Fibroblast of skin of right biceps (primary cell): Measurements from ENCODE around the gene SH3GLB2.
"Not testable (repeated sequence)": the region's sequence is repeated elsewhere in the genome, so short reads cannot be mapped to it uniquely, and the experiment has no call there.

Source experiments
- DNase-seq: peaks from one replicate; pipeline ENCODE4 v3.0.0-alpha.2; 2013

The SH3GLB2 gene

DNA sequence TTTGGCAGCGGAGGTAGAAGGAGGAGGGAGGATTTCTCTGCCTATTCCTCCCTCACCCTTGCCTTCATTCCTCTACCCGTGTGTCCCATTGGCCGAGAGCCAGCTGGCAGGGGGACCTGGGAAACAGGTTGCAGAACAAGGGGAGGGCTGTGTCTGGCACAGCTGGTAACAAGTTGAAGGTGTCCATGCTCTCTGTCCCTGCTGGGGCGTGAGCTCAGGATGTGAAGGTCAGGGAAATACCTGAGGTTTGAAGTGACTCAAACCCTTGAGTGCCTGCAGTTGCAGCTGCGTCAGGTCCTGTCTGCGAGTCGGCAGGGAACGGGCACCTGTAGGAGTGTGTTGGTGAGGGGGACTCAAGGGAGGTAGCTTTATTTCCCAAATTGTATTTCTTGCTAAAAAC lies 24.5 kb upstream of the SH3GLB2 start:
- DNase-seq = no peak

DNA sequence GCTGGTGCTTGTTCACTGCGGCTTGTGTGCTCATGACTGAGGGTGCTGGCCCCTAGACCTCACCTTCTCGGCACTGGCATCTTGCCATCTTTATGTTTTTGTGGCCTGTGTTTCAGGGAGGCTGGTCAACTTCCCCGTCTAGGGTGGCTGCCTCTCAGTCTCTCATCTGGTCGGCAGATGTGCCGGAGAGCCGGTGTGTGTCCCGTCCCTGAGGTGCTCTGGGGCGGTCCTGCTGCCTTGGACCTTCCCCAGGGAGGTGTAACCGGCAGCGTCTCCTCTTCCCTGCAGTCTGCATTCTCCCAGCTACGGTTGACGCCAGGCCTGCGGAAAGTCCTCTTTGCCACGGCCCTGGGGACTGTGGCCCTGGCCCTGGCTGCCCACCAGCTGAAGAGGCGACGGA lies 13.9 kb upstream of the SH3GLB2 start:
- DNase-seq = no peak

DNA sequence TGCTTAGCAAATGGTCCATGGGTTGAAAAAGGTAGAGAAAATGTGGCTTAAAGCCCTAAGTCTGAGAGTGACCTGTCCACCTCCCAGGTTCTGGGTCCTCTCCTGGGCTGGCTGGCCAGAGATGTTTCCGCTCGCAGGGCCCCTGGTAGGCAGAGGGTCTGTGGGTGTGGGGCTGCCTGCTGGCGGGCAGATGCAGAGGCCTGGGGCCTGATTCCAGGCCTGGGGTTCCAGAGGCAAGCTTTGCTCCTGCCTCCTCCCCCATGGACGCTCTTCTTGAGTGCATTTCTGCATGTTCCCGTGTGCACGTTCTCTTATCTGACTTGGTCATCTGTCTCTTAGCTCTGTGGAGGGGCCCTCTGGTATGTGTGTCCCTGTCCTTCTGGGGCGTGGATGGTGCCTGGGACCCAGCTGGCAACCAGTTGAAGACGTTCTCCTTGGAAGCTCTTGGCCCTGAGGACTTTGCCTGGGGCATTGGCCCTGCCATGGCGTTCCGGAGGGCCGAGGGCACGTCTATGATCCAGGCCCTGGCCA lies 12.0 kb upstream of the SH3GLB2 start:
- no peak for DNase-seq

DNA sequence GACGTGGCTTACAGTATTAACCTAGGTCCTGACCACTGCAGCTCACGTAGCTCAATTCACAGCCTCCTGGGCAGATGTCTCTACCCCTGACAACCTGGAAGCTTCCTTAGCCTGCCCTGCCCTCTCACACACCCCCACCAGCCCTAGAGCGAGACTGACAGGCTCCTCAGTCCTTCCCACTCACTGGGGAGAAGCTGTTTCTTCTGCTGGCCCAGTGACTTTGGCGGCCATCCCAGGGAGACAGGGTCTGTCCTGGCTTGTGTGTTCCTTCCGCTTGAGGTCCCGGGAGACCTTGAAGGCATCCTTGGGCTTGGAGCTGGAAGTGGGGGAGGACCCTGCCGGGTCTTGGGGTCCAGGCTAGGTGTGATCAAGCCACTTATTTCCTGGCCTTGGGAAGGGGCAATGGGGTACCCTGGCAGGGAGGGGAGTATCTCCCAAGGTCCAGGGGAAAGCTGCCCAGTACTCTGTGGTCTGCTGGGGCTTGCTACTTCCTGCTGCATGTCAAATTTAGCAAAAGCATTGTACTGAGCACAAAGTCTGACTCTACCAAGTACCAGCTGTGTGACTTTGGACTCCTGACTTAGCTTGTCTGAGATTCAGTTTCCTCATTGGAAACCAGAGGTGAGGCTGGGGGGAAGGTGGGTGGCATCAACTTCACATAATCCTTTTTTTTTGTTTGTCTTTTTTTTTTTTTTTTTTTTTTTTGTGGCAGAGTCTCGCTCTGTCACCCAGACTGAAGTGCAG lies 10.2 kb upstream of the SH3GLB2 start:
- DNase-seq = no peak

DNA sequence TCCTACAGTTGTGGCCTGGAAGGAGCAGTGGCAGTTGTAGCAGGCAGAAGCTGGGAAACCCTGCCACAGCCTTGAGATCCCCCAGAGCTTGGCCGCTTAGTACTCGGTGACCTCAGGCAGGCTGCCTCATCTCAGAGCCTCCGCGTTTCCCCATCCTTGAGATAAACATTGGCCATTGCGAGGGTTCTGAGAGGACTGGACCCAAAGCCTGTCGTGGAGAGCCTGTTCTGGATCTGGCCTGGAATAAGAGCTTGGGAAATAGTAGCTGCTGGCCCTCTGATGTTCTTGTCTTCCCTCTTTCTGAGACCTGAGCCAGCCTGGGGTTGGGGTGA lies 9.6 kb upstream of the SH3GLB2 start:
- no peak for DNase-seq

DNA sequence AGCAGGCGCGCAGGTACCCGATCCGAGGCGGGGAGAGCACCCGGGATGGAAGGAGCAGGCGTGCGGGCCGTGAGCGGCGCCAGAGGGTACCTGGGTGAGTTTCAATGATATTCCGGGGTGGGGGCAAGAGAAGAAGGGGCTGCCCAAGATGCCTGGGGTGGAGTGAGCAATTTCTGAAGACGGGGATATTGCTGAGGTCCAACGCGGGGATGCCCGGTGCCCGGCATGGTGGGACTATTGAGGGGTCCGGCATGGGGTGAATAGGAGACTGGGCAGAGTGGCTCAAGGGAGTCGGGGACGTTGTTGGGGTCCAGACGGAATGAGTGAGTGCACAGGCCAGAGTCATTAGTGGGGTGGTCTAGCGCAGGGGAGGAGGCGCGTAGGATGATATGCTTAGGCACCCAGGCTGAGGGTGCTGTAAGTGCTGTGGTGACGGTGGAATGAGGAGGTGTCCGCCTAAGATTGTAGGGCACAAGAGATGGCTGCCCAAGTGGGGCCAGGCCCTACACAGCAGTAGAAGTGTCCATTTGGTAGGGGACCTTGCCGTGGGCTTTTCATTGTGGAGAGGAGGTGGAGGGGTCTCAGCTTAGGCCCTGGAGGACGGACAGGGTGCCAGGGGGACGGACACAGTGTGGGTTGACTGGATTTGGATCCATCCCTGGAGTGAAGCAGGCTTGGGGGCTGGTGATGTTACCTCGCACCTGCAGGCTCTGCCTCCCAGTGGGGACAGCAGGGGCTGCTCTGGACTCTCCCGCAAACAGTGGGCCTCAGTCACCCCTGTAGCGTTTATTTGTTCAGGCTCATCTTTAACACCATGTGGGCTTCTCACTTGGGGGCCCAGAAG lies 9.0 kb upstream of the SH3GLB2 start:
- DNase-seq = no peak

DNA sequence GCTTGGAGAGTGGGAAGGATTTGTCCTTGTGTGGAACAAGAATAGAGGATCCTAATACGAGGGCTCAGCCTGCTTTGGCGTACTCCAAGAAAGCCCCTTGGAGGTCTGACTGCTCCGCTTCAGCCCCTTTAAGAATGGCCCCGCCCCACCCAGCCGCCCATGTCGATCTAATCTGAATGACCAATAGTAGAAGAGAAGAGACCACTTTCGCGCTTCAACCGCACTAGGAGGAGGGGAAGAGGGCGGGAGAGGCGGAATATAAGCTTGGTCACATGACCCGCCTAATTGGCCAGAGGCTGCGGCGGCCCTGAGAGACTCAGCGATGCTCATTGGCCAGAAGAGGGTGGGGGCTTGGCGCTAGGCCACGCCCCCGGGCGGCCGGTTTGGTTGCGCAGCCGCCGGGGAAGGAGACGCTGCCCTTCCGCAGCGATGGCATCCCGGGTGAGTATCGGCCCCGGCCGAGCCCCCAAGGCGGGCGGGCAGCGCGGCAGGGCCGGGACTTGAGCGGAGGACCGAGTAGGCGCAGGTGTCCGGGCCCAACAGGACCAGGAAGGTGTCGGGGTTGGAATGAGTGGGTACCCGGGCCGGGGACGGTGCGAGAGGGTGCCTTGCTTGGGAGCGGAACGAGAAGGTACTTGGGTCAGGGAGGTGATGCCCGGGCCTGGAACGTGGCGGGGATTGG lies 8.3 kb upstream of the SH3GLB2 start, which contains the start of gene MIGA2:
TSS of gene MIGA2 (plus strand) at position 386 of the 682 bp plus-strand sequence. CDS start 3,969 bp downstream, outside the sequence.
- peak; percentile 99 for DNase-seq

DNA sequence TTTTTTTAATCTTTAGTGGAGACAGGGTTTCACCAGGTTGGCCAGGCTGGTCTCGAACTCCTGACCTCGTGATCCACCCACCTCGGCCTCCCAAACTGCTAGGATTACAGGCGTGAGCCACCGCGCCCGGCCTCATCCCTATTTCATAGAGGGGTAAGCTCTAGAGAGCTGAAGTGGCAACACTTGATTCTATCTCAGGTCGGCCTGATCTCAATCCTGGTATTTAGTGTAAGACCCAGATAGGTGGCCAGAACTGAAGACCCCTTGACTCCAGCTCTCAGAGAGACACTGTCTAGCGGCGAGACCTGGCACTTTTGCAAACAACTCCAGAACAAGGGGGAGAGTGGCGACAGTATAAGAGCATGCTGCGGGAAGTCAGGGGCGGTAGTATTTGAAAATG lies 7.7 kb upstream of the SH3GLB2 start:
- not testable (repeated sequence) for DNase-seq

DNA sequence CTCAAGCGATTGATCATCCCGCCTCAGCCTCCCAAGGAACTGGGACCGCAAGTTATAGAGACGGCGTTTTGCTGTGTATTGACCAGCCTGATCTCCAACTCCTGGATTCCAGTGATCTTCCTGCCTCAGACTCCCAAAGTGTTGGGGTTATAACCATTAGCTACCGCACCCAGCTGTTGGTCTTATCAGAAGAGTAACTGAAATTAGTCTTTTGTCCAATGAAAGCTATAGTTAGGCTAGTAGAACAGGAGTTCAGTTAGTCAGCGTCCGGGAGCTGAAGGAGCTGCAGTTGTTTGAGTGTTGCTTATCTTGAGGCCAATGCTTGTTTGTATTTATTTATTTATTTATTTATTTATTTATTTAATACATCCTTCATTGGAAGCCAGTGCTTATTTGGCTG lies 5.1 kb upstream of the SH3GLB2 start:
- DNase-seq = no peak

DNA sequence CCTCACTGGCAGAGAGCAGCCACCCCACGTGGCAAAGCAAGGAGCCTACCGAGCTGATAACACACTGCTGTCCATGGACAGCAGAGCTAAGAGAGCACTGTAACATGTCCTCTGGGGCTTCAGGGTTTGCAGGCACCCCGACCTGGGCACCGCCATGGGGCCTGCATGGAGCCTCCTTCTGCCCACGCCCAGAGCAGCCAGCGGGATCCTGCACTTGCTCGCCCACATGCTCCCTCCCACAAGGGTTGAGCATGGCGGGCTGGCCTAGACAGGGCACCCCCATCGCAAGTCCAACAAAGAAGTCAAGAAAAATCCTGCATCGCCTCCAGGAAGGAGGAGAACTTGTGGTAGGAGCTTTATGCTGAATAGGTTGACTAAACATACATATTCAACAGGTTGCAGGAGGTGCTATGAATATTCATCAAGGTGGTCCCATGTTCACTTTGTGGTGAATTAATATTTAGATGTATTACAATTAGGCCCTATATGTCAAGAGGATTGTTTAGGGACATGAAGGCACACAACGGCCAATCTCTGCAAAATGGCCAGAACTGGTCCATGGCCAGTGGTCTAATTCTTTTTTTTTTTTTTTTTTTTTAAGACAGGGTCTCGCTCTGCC lies 4.5 kb upstream of the SH3GLB2 start:
- no peak for DNase-seq

DNA sequence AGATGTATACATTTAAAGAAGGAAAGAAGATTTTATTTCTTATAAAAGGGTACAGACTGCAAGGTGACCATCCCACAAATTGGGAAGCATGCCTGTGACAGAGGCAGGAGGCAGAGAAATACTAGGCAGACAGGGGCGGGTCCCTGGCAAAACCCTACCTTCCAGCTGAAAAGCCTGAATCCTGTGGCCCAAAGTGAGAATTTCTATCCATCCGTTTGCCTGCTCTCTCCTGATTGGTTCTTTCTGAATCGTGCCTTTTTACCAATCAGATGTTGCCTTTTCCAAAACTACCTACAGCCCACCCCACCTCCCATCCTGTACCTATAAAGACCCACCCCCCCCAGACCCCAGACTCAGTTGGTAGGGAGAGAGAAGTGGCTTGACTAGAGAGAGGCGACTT lies 3.4 kb upstream of the SH3GLB2 start:
- no peak for DNase-seq

DNA sequence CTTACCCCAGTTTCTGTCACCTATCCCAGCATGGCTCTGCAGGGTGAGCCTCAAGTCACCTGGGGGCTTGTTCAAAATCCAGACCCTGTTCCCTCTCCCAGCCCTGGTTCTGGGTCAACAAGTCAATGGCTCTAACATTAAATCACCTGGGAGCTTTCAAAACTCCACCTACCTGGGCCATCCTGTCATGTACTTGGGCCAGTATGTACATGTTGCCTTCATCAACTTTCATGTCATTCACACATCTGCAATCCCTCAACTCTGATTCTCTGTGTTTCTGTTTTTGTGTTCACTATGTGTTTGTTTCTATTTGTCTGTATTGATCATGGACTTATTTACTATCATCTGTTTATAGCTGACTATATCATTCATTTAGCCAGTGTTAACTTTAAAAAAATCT lies 2.1 kb upstream of the SH3GLB2 start:
- no peak for DNase-seq

DNA sequence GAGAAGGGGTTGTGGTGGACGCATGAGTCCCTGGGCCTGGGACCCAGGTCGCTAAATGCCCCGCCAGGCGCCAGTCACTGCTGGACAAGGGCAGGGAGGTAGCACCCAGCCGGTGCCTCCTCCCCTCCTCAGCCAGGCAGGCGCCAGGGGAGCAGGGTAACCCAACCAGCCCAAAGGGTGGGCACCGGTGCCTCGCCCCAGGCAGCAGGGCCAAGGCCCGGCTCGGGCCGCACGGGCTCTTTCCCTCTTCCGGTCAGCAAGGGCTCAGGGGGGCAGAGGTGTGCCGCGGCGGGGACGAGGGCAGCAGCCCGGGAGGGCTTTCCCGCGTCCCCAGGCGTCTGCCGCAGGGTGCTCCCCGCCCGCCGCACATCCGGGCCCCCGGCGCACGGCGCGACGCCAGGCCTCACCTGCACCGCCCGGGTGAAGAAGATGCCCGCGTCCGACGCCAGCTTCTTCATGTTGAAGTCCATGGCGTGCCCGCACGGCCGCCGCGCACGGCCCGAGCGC lies 393 bp downstream of the SH3GLB2 start:
- no peak for DNase-seq

DNA sequence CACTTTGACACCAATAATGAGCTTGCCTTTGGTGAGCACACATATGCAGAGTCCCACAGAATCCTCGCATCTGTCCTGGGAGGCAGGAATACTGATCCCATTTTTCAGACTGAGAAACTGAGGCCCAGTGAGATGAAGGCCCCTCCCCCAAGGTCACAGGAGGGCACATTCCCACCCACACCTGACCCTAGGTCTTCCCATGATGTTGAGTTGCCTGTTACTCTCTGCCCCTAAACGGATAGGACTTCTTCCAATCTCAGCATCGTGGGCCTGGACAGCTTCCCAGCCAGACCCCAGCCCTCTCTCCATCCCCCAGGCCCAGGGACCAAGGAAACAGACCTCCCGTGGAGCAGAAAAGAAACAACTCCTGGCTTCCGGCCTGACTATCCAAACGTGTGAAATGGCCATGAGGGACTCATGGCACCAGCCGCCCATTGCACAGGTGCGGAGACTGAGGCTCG lies 877 bp downstream of the SH3GLB2 start:
- no peak for DNase-seq

DNA sequence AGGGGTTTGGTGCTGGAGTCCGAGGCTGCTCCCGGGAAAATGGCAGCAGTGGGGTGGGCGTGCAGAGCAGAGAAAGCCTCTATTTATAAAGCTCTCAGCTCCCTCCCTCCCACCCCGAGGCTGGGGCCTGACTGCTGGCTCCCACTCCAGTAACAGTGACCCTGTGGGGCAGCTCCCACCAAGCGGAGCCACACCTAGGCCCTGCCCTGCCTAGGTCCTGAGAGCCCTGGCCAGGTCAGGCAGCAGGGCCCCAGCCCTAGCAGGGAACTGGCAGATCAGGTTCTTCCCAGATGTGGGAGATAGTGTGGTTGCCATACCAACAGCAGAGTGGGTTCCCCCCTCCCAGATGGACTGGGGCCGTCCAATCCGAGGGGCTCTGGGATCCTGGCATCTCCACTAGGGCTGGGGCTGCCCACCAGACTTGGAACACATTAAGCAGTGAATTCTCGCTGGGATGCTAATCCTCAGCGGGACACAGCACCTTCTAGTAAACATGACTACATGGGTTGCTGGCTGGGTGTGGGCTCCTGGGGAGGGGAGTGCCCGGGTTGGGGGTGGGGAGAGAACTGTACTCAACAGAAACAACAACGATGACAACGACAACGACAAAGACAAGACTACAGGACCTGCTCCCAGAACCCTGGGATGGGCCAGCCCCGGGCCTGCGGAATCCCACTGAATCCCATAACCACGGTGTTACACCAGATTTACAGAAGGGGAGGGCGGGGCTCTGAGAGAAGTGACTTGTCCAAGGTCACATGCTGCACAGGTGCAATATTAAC lies 1.5 kb downstream of the SH3GLB2 start:
- no peak for DNase-seq

DNA sequence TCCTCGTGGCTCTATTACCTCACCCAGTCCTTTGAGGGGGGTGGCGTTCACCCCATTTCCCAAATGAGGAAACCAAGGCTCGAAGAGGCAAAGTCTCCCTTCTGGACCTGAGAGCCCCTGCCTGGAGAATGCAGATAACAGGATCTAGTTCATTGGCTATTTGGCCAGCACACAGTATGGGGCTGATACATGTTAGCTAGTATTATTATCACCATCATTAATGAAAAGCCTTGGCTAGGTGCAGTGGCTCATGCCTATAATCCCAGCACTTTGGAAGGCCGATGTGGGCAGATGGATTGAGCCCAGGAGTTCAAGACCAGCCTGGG lies 4.3 kb downstream of the SH3GLB2 start:
- no peak for DNase-seq

DNA sequence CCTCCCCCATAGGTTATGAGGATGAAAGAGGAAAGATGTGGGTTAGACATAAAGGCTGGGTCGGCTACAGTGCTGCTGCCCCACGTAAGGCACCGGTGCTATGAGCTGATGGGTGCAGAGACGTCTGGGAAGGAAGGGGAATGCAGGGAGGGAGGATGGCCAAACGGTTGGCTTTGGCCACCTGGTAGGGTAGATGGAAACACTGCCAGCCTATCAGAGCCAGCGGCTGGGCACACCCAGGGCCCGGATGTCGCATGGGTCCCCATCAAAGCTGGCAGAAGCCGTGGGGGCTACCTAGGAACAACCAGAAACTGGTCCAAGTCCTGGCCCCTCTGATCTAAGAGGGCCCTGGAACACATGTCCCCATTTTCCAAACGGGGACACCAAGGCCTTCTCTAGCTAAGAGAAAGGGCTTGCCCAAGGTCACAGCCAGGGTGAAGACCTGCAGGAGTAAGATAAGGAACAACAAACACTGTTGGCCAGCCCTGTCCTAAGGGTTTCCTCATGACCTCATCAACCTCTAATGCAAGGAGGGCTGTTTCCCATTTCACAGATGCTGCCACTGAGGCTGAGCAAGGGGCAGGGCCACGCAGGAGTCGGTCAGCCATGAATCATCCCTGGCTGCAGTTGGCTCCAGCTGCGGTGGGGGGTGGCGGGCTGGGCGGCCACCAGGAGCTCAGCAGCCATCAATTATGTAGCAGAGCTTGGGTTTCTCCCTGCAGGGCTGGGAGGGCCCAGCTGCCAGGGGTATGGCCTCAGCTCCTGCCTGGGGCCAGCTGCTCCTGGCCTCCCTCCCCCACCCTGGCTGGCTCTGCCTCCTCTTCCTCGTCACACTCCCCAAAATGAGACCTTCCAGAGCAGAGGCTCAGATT lies 4.9 kb downstream of the SH3GLB2 start:
- peak; percentile 61 for DNase-seq

DNA sequence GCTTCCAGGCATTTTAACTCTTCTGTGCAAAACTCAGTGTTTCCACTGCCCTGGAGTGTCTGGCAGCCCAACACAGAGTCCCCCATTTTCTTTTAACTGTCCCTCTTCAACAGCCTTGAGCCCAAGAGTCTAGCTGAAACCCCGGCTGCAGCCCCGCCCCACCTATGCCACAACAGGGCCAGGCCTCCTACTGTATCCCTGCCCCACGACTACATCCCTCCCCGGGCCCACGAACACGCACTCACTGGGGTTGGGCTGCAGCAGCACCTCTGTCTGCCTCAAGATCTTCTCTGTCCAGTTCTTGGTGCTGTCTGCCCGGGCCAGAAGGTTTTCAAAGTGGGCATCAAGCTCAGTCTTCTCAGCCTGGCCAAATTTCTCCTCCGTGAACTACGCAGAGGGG lies 6.1 kb downstream of the SH3GLB2 start:
- no peak for DNase-seq

DNA sequence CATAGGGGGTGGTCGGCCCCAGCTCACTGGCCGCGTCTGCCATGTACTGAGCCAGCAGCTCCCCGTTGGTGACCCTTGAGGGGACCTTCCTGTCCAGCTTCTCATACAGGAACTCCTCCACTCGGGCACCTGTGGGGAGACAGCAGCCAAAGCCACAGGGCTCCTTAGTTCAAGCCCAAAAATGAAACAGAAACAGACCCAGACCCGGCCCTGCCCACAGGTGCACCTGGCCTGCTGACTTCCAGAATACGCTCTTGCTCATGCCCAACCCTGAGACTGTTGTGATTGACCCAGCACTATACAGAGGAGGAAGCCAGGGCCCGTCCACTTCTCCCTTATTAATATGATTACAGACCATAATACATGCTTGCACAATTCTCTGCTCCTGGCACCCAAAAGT lies 7.0 kb downstream of the SH3GLB2 start:
- DNase-seq = no peak

DNA sequence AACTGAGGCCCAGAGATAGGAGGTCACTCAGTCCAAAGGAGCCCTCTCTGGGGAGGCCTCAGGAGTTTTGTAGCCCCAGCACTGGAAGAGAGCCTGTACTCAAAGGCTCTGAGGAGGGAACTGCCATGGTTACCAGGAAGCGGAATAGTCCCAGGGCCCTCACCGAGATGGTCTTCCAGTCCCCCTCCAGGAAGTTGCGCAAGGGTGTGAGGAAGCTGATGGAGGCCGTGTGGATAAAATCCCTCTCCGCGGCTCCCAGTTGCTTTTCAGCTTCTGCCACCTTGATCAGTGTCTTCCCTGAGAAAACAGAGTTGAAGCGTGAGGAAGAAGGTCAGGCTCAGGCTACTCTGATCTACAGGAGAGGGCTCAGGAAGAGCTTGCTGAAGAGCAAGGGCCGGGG lies 13.5 kb downstream of the SH3GLB2 start:
- DNase-seq = no peak

DNA sequence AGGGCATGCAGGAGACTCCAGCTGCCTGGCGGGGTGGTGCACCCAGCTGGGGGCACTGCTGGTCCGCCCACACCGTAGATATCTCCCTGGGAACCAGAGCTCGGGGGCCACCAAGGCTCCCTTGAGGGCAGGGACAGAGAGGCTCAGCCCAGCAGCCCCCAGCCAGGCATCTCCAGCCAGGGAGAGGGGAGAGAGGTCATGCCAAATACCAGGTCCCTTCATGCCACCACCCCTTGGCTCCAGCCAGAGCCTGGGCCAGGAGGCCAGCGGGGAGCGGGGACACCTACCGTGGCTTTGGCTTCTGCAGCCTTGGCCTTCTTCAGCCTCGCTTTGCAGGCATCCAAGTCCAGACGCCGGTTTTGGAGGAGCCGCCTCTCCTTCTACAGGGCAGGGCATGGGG lies 14.0 kb downstream of the SH3GLB2 start:
- no peak for DNase-seq
